ENCODE results near the gene RHBDF1.
"Not testable (repeated sequence)": the region's sequence is repeated elsewhere in the genome, so short reads cannot be mapped to it uniquely, and the experiment has no call there.

The RHBDF1 gene

GRCh38 chr16:17062-17765 lies 55.2 kb downstream of the RHBDF1 start:
- in situ Hi-C loops (cut with MboI; ENCODE audit: low pct_unique_long_range_greater_than_20kb, low sequenced_read_pairs); DNase-seq: not testable (repeated sequence)

- in situ Hi-C loops (cut with MboI; ENCODE audit: low pct_unique_long_range_greater_than_20kb, low sequenced_read_pairs); DNase-seq: not testable (repeated sequence)
Observed at GRCh38 chr16:10772-11171, 61.7 kb downstream of the RHBDF1 start.

- in situ Hi-C loops (cut with MboI; ENCODE audit: low pct_unique_long_range_greater_than_20kb, low sequenced_read_pairs), result no loop called here
- DNase-seq, result peak; percentile 51
Observed at GRCh38 chr16:9903-10665, 62.3 kb downstream of the RHBDF1 start.
